K562 (cell line): ENCODE measurements around the gene MAST1. TPM values are rescaled to one million over a fixed set of nuclear protein-coding genes. Genes with fewer than 3 reads are reported as not detected.

Experiments used
- EP400 ChIP-seq: fragments of 450-650 bp; IDR thresholded peaks from 2 replicates; pipeline ENCODE4 v1.6.1; 2017; ENCODE audit warnings: antibody characterized with exemption, mild to moderate bottlenecking, moderate library complexity
- HDAC8 ChIP-seq: fragments of 450-650 bp; IDR thresholded peaks from 2 replicates; pipeline ENCODE4 v1.6.1; 2016; ENCODE audit warnings: mild to moderate bottlenecking, missing genetic modification characterization, moderate library complexity, missing compliant biosample characterization
- HDGF ChIP-seq: fragments of 450-650 bp; IDR thresholded peaks from 2 replicates; pipeline ENCODE4 v1.6.1; 2016
- HINFP ChIP-seq: fragments of 450-650 bp; conservative IDR thresholded peaks from 2 replicates; pipeline ENCODE4 v1.6.1; 2016; ENCODE audit warnings: missing genetic modification characterization, low read depth, mild to moderate bottlenecking, control low read depth, missing compliant biosample characterization
- MGA ChIP-seq: fragments of 450-650 bp; IDR thresholded peaks from 2 replicates; pipeline ENCODE4 v1.6.1; 2016; ENCODE audit warnings: mild to moderate bottlenecking, moderate library complexity
- PHF8 ChIP-seq: fragments of 200-600 bp; sonication (generic); IDR thresholded peaks from 2 replicates; pipeline ENCODE4 v1.6.1; 2012; ENCODE audit warnings: mixed run types, mild to moderate bottlenecking, inconsistent platforms, low read length, moderate library complexity, borderline replicate concordance
- RFX7 ChIP-seq: fragments of 250-450 bp; sonication (Bioruptor Pico); IDR thresholded peaks from 2 replicates; pipeline ENCODE4 v1.5.1; 2021; ENCODE audit warnings: mild to moderate bottlenecking
- ZBTB2 ChIP-seq: fragments of 450-650 bp; IDR thresholded peaks from 2 replicates; pipeline ENCODE4 v1.6.1; 2016; ENCODE audit warnings: antibody characterized with exemption
- ZC3H11A ChIP-seq: IDR thresholded peaks from 2 replicates; pipeline ENCODE4 v1.6.1; 2012; ENCODE audit warnings: low read depth, low read length, improper control_type of control experiment
- ZNF143 ChIP-seq: sonication (generic); formaldehyde crosslinking; IDR thresholded peaks from 2 replicates; pipeline ENCODE4 v1.9.0; 2022; ENCODE audit warnings: mild to moderate bottlenecking, missing genetic modification reagents
- ZNF384 ChIP-seq: IDR thresholded peaks from 2 replicates; pipeline ENCODE4 v1.6.1; 2012; ENCODE audit warnings: low read depth, low read length, improper control_type of control experiment
- polyA plus RNA-seq, 8 experiments: library from polyadenylated mRNA; depleted of rRNA in 4 of 8; stranded (reverse) in 5 of 8; unstranded in 3 of 8; fragments of >200 nt; fragmentation: Nextera tagmentation in 2 of 8; fragmentation: Illumina TruSeq in 1 of 8; extraction: Ambion mirVana in 2 of 8; extraction: Trizol in 1 of 8; gene quantifications; 2 replicates each; pipeline versions ENCODE4 v1.2.1 to v1.2.3, GENCODE V29; 2011 to 2014; ENCODE audit warnings: inconsistent platforms in 1 of 8, missing spikeins in 1 of 8
- total RNA-seq, 7 experiments: library from RNA; depleted of rRNA in 6 of 7; stranded (reverse); fragments of >200 nt in 6 of 7; fragmentation: Illumina TruSeq in 2 of 7; extraction: Trizol in 2 of 7; gene quantifications; 2 replicates each; pipeline versions ENCODE4 v1.2.1 to v1.2.3, GENCODE V29; 2011 to 2021; ENCODE audit warnings: low replicate concordance in 1 of 7

MAST1 gene
- total and polyA plus RNA-seq, 9 of the 15 experiments (the other 6 are each of a cell fraction or from before 2014, with no cell fraction given), result 0.48 to 10.3 (median 3.9) TPM

- TF ChIP-seq MGA (peak; percentile 8; the same call in 1 of the 2 replicates), RFX7 (CRISPR knock-in tag) (no peak), HDAC8 (no peak), HINFP (tag) (no peak), PHF8 (no peak), EP400 (no peak; the same call in 1 of the 2 replicates), HDGF (0 out of 2 replicates have a peak, but pooled peaks have one; percentile 32), ZBTB2 (peak; percentile 82; the same call in 1 of the 2 replicates), ZC3H11A (no peak), ZNF384 (no peak), ZNF143 (CRISPR knock-in tag) (0 out of 2 replicates have a peak, but pooled peaks have one; percentile 39)
Measured at GRCh38 chr19:12790628-12791344, 47.5 kb upstream of the MAST1 start (continued).
